Measurements from ENCODE around the gene SPRR2F. TPM values are rescaled to one million over a fixed set of nuclear protein-coding genes. Genes with fewer than 3 reads are reported as not detected.
"Not testable (repeated sequence)": the region's sequence is repeated elsewhere in the genome, so short reads cannot be mapped to it uniquely, and the experiment has no call there.

SPRR2F gene
- total RNA-seq, result 1 to 10 TPM in 1 of 2 donors, not detected in 1; 1.9 TPM
- long read RNA-seq, donor 1, result 0 reads
- long read RNA-seq, donor 2, result 0 reads

- no peak for DNase-seq (ENCODE audit: low spot score)
- intact Hi-C loops (cut with DNase I), result no loop called here
These were observed at the start of gene SPRR2F for GRCh38 chr1:153113416-153113815. TSS of gene SPRR2F (minus strand) at chr1:153113516. CDS start at chr1:153112733, 783 bp downstream.

DNA sequence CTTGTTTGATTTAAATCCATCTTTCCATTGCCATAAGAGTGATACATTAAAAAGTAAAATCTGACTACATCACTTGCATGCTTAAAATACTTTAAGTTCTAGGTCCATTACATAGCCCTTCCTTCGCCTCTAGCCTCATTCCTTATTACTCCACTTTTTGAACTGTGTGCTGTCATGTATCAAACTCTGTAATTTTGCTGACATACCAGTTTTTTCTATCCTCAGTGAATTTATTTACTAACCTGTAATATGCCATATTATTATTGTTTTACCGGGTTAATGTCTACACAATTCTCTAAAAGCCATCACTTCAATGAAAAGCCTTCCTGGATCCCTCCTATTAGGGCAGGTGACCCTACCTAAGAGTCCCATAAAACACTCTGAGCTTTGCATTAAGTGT is 42.2 kb upstream of the SPRR2F start:
- intact Hi-C loops (cut with DNase I), result no loop called here
- no peak for DNase-seq (ENCODE audit: low spot score)

DNA sequence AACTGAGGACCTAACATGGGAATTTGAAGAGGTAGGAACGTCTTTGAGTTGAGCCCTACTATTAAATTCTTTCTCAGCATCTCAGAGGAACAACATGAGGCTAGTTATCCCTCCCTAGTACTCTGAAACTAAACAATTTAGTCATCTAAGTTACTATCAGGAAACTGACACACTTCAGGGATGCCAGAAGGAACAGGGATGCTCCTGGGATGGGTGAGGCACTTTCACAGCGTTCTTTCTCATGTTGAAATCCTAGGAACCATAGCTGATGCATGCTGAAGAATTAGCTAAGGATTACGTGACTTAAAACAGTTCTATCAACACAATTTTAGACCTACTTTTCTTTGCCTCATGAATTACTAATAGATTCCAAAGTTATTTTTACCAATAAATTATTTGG is 39.2 kb upstream of the SPRR2F start:
- intact Hi-C loops (cut with DNase I), result no loop called here
- DNase-seq (ENCODE audit: low spot score), result no peak

DNA sequence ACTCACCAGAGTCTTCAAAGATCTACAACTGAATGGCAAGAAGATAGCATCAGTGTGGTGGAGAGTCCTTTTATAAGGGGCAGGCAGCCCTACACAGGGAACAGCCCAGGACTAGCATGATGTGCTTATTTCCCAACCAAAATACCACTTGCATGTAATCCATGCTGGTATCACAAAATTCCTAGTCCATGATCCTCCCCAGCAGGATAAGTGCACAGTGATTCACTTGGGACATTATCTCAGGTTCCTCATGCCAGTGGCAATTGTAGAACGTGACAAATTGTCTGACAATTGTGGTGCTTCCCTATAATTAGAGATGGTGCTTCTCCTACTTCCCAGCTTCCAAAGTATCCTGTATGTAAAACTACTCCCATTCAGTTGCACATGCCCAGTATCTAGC is 37.5 kb upstream of the SPRR2F start, which contains the start of gene SPRR2G:
Gene SPRR2G (minus strand): TSS at position 45 of the 400 bp plus-strand sequence. CDS start 780 bp downstream, outside the sequence.
- intact Hi-C loops (cut with DNase I), result no loop called here
- DNase-seq (ENCODE audit: low spot score), result no peak

- intact Hi-C loops (cut with DNase I), result no loop called here
- no peak for DNase-seq (ENCODE audit: low spot score)
These were observed 28.1 kb upstream of the SPRR2F start for GRCh38 chr1:153141377-153141776.

DNA sequence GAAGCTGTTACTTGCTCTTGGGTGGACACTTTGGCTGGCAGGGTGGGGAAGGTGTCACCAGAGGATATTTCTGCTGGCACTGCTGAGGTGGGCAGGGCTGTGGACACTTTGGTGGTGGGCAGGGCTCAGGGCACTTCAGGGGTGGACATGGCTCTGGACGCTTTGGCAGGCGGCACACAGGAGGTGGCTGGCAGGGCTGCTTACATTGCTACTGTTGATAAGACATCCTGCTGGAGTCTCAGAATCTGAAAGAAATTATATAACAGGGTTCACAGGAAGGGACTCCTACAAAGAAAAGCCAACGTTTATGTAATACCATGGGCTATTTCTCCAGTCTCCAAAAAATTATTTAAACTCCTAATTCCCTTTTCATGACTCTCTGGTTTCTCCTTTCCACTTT is 27.2 kb upstream of the SPRR2F start:
- intact Hi-C loops (cut with DNase I), result no loop called here
- DNase-seq (ENCODE audit: low spot score), result no peak

DNA sequence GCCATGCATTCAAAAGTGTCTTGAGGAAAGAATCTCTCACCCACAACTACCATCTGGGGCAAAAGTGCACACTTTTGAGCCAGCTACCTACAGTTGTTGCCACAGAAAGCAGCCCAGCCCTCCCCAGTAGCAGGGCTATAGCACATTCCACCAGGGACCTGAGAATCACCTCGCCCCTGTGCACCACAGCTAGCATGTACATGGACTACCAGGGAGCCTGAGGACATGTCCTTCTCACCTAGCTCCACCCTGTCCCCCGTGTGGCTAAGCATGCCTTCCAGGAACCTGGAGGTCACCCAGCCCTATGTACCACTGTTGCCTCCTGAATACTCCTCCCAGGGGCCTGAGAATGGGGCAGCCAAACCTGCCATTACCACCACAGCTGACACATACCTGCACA is 20.4 kb upstream of the SPRR2F start:
- DNase-seq (ENCODE audit: low spot score), result no peak
- intact Hi-C loops (cut with DNase I), result no loop called here

DNA sequence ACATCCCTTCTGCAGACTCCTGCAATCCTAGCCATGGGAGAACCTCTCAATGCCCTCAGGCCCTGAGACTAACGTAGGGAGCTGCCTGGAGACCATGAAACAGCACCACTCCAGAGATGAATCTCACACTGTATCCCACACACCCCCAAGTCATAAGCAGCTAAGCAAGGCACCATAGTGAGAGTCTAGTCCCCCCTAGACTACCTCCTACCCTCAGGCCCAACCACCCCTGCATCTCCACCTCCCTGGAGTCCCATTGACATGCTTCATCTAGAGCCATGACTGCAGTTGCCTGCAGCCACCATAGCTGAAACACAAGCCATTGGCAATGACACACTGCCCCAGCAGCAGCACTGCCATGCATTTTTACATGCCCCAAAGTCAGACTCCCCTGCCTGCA is 20.0 kb upstream of the SPRR2F start:
- DNase-seq (ENCODE audit: low spot score), result no peak
- intact Hi-C loops (cut with DNase I), result no loop called here

- intact Hi-C loops (cut with DNase I); DNase-seq (ENCODE audit: low spot score): not testable (repeated sequence)
These were observed 15.4 kb upstream of the SPRR2F start for GRCh38 chr1:153128688-153129087.

DNA sequence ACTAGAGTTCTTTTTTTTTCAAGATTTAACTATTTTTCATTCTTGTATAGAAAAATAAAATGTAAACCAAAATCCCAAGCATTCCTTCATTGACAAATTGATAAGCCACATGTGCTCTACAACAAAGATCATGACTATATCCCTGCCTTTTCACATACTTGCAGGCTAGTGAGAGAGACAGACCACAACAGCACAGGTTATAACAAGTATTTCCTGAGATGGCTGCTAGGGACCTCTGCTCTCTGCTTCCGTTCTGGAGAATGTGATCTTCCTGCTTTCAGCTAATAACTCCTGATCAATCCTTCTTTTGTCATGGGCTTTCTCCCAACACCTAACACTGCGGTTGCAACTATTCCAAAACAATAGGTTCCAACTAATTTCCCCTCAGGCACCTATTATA is 14.0 kb upstream of the SPRR2F start:
- DNase-seq (ENCODE audit: low spot score), result no peak
- intact Hi-C loops (cut with DNase I), result no loop called here

GRCh38 chr1:153125536-153125935 is 12.2 kb upstream of the SPRR2F start:
- intact Hi-C loops (cut with DNase I), result no loop called here
- no peak for DNase-seq (ENCODE audit: low spot score)

DNA sequence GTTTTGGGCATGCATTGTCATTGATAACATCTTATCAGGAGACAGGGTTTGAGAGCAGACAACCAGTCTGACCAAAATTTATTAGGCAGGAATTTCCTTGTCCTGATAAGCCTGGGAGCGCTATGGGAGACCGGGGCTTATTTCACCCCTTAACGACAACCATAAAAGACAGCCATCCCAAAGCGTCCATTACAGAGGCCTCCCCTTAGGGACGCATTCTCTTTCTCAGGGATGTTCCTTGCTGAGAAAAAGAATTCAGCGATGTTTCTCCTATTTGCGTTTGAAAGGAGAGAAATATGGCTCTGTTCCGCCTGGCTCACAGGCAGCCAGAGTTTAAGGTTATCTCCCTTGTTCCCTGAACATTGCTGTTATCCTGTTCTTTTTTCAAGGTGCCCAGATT is 10.5 kb upstream of the SPRR2F start:
- intact Hi-C loops (cut with DNase I); DNase-seq (ENCODE audit: low spot score): not testable (repeated sequence)

- intact Hi-C loops (cut with DNase I), result no loop called here
- DNase-seq (ENCODE audit: low spot score), result no peak
These were observed 9.6 kb upstream of the SPRR2F start for GRCh38 chr1:153122831-153123421.

DNA sequence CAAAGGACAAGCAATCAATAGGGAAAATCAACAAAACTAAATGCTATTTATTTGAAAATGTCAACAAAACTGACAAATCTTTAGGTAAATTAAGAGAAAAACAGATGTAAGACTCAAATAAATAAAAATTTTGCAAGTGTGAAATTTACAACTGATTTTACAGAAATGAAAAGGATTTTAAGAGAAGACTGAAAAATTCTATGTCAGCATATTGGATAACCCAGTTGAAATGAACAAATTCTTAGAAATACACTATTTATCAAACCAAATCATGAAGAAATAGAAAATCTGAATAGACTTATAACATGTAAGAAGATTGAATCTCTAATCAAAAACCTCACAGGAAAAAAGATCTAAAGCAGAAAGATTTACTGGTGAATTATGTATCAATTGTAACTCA is 7.6 kb upstream of the SPRR2F start:
- no peak for DNase-seq (ENCODE audit: low spot score)
- intact Hi-C loops (cut with DNase I), result no loop called here

DNA sequence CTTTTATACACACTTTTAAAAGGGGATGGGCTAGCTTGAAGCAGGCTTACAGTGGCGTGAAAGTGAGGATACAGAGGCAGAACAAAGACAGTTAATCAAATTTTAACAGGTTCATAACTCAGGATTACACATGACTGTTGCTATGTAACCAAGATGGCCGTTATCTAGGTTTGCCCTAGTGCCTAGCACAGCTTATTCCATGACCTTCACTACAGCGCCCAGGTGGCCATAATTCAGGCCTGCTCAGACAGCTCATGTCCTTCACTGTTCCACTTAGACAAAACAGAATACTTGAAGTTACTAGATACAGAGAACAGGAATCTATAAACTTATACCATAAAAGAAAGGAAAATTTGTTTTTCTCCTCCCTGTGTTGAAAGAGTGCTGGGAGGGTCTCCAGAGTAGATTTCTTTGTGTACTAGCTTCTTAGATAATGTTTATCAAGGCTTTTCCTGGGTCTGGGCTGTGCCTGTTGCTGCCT is 6.2 kb upstream of the SPRR2F start:
- DNase-seq (ENCODE audit: low spot score), result no peak
- intact Hi-C loops (cut with DNase I), result no loop called here

GRCh38 chr1:153115264-153115663 is 1.9 kb upstream of the SPRR2F start:
- DNase-seq (ENCODE audit: low spot score); intact Hi-C loops (cut with DNase I): not testable (repeated sequence)

GRCh38 chr1:153112454-153112853 is 862 bp downstream of the SPRR2F start:
- intact Hi-C loops (cut with DNase I); DNase-seq (ENCODE audit: low spot score): not testable (repeated sequence)

- intact Hi-C loops (cut with DNase I), result no loop called here
- DNase-seq (ENCODE audit: low spot score), result no peak
These were observed 13.1 kb downstream of the SPRR2F start for GRCh38 chr1:153100245-153100644.

- DNase-seq (ENCODE audit: low spot score), result no peak
- intact Hi-C loops (cut with DNase I), result no loop called here
These were observed 13.8 kb downstream of the SPRR2F start for GRCh38 chr1:153099461-153100045.

GRCh38 chr1:153095764-153096163 is 17.6 kb downstream of the SPRR2F start:
- DNase-seq (ENCODE audit: low spot score), result no peak
- intact Hi-C loops (cut with DNase I), result no loop called here

- DNase-seq (ENCODE audit: low spot score), result no peak
- intact Hi-C loops (cut with DNase I), result no loop called here
These were observed 18.9 kb downstream of the SPRR2F start, which contains the start of gene SPRR2E for GRCh38 chr1:153094426-153094825. TSS of gene SPRR2E (minus strand) at chr1:153094526. CDS start at chr1:153093751, 775 bp downstream.

Data from posterior vena cava (tissue), 2 donors.